BLaER1 (cell line): ENCODE results near the gene TREML4.
"Not testable (repeated sequence)": the region's sequence is repeated elsewhere in the genome, so short reads cannot be mapped to it uniquely, and the experiment has no call there.

Source experiments
- H3K27ac ChIP-seq: shearing (Covaris generic); formaldehyde crosslinking; 2 replicates; pipeline ENCODE4 v1.8.1; 2022
- H3K27me3 ChIP-seq: shearing (Covaris generic); formaldehyde crosslinking; 2 replicates; pipeline ENCODE4 v1.8.1; 2022
- H3K36me3 ChIP-seq: shearing (Covaris generic); formaldehyde crosslinking; 2 replicates; pipeline ENCODE4 v1.8.1; 2022
- H3K4me1 ChIP-seq: shearing (Covaris generic); formaldehyde crosslinking; 2 replicates; pipeline ENCODE4 v1.8.1; 2022
- H3K4me2 ChIP-seq: shearing (Covaris generic); formaldehyde crosslinking; 2 replicates; pipeline ENCODE4 v1.8.1; 2022
- H3K4me3 ChIP-seq: shearing (Covaris generic); formaldehyde crosslinking; 2 replicates; pipeline ENCODE4 v1.8.1; 2022
- H3K9ac ChIP-seq: shearing (Covaris generic); formaldehyde crosslinking; 2 replicates; pipeline ENCODE4 v1.8.1; 2022
- H3K9me3 ChIP-seq: shearing (Covaris generic); formaldehyde crosslinking; 2 replicates; pipeline ENCODE4 v1.8.1; 2022
- H4K20me1 ChIP-seq: shearing (Covaris generic); formaldehyde crosslinking; 2 replicates; pipeline ENCODE4 v1.8.1; 2022
- Cebpa-rat ChIP-seq: shearing (Covaris generic); IDR thresholded peaks from 2 replicates; pipeline ENCODE4 v1.8.1; 2022

The TREML4 gene

GRCh38 chr6:41226752-41227151 lies 1.4 kb upstream of the TREML4 start:
- Histone ChIP-seq H3K27me3 (no peaks in the 10 kb centered on the region), H3K9me3 (no peaks in the 10 kb centered on the region), H3K9ac (no peak overlapping the region), H3K36me3 (no peaks in the 10 kb centered on the region), H3K27ac (no peak overlapping the region), H3K4me1 (no peaks in the 10 kb centered on the region), H3K4me3 (no peak overlapping the region), H3K4me2 (no peak overlapping the region), H4K20me1 (no peaks in the 10 kb centered on the region)
- TF ChIP-seq Cebpa-rat: no peak

GRCh38 chr6:41228616-41229015 lies 467 bp downstream of the TREML4 start:
- no peak overlapping the region for H3K4me2 ChIP-seq
- TF ChIP-seq Cebpa-rat: no peak
- H3K9me3 ChIP-seq: no peaks in the 10 kb centered on the region
- no peaks in the 10 kb centered on the region for H3K27me3 ChIP-seq
- H3K36me3 ChIP-seq: no peaks in the 10 kb centered on the region
- no peak overlapping the region for H3K27ac ChIP-seq
- no peaks in the 10 kb centered on the region for H4K20me1 ChIP-seq
- no peak overlapping the region for H3K9ac ChIP-seq
- H3K4me3 ChIP-seq: no peak overlapping the region
- H3K4me1 ChIP-seq: no peaks in the 10 kb centered on the region

GRCh38 chr6:41229721-41230120 lies 1.6 kb downstream of the TREML4 start:
- Histone ChIP-seq H3K4me3 (no peak overlapping the region), H3K4me1 (no peaks in the 10 kb centered on the region), H4K20me1 (no peaks in the 10 kb centered on the region), H3K4me2 (no peak overlapping the region), H3K27ac (no peak overlapping the region), H3K36me3 (no peaks in the 10 kb centered on the region), H3K27me3 (no peaks in the 10 kb centered on the region), H3K9ac (no peak overlapping the region), H3K9me3 (no peaks in the 10 kb centered on the region)
- TF ChIP-seq Cebpa-rat: no peak

- Histone ChIP-seq H3K4me1 (no peaks in the 10 kb centered on the region), H3K4me3 (no peak overlapping the region), H4K20me1 (no peaks in the 10 kb centered on the region), H3K9me3 (no peaks in the 10 kb centered on the region), H3K27me3 (no peaks in the 10 kb centered on the region), H3K36me3 (no peaks in the 10 kb centered on the region), H3K9ac (no peak overlapping the region), H3K27ac (no peak overlapping the region), H3K4me2 (no peak overlapping the region)
- TF ChIP-seq Cebpa-rat: no peak
Measured at GRCh38 chr6:41231246-41231645, 3.1 kb downstream of the TREML4 start.

GRCh38 chr6:41232667-41233066 lies 4.5 kb downstream of the TREML4 start:
- no peak overlapping the region for H3K4me3 ChIP-seq
- no peak overlapping the region for H3K27ac ChIP-seq
- H3K9ac ChIP-seq: no peak overlapping the region
- no peaks in the 10 kb centered on the region for H3K4me1 ChIP-seq
- no peaks in the 10 kb centered on the region for H3K9me3 ChIP-seq
- H4K20me1 ChIP-seq: no peaks in the 10 kb centered on the region
- no peak for TF ChIP-seq Cebpa-rat
- H3K27me3 ChIP-seq: no peaks in the 10 kb centered on the region
- no peak overlapping the region for H3K4me2 ChIP-seq
- no peaks in the 10 kb centered on the region for H3K36me3 ChIP-seq

- Histone ChIP-seq H3K4me3 (no peak overlapping the region), H4K20me1 (no peaks in the 10 kb centered on the region), H3K4me2 (no peak overlapping the region), H3K4me1 (no peaks in the 10 kb centered on the region), H3K27ac (no peak overlapping the region), H3K27me3 (0 out of 2 replicates have a peak, but pooled peaks cover 2% of the 10 kb centered on the region), H3K9ac (no peak overlapping the region), H3K36me3 (no peaks in the 10 kb centered on the region), H3K9me3 (peaks cover 6% of the 10 kb centered on the region; the same call in 1 of the 2 replicates)
- TF ChIP-seq Cebpa-rat: no peak
Measured at GRCh38 chr6:41236276-41236675, 8.1 kb downstream of the TREML4 start.

- H3K9ac ChIP-seq: no peak overlapping the region
- no peak overlapping the region for H3K4me3 ChIP-seq
- no peak for TF ChIP-seq Cebpa-rat
- H3K27me3 ChIP-seq: 0 out of 2 replicates have a peak, but pooled peaks cover 2% of the 10 kb centered on the region
- no peak overlapping the region for H3K4me2 ChIP-seq
- H3K36me3 ChIP-seq: no peaks in the 10 kb centered on the region
- peaks cover 6% of the 10 kb centered on the region; the same call in 1 of the 2 replicates for H3K9me3 ChIP-seq
- no peak overlapping the region for H3K27ac ChIP-seq
- H3K4me1 ChIP-seq: no peaks in the 10 kb centered on the region
- H4K20me1 ChIP-seq: no peaks in the 10 kb centered on the region
Measured at GRCh38 chr6:41237128-41237527, 9.0 kb downstream of the TREML4 start.

GRCh38 chr6:41239467-41240159 lies 11.5 kb downstream of the TREML4 start:
- no peaks in the 10 kb centered on the region for H4K20me1 ChIP-seq
- H3K36me3 ChIP-seq: no peaks in the 10 kb centered on the region
- H3K27ac ChIP-seq: no peak overlapping the region
- no peaks in the 10 kb centered on the region for H3K4me1 ChIP-seq
- 0 out of 2 replicates have a peak, but pooled peaks cover 2% of the 10 kb centered on the region for H3K27me3 ChIP-seq
- no peak for TF ChIP-seq Cebpa-rat
- peaks cover 6% of the 10 kb centered on the region; the same call in 1 of the 2 replicates for H3K9me3 ChIP-seq
- no peak overlapping the region for H3K4me3 ChIP-seq
- no peak overlapping the region for H3K4me2 ChIP-seq
- no peak overlapping the region for H3K9ac ChIP-seq

- not testable (repeated sequence) for H3K27ac ChIP-seq, H3K27me3 ChIP-seq, H3K4me3 ChIP-seq, H3K4me2 ChIP-seq, H4K20me1 ChIP-seq, H3K9me3 ChIP-seq, H3K36me3 ChIP-seq, H3K9ac ChIP-seq, H3K4me1 ChIP-seq
Measured at GRCh38 chr6:41246529-41246928, 18.4 kb downstream of the TREML4 start.

GRCh38 chr6:41247288-41247865 lies 19.2 kb downstream of the TREML4 start:
- Histone ChIP-seq H4K20me1 (no peaks in the 10 kb centered on the region), H3K9me3 (no peaks in the 10 kb centered on the region), H3K27me3 (no peaks in the 10 kb centered on the region), H3K4me3 (no peak overlapping the region), H3K36me3 (no peaks in the 10 kb centered on the region), H3K9ac (no peak overlapping the region), H3K27ac (no peak overlapping the region), H3K4me1 (no peaks in the 10 kb centered on the region), H3K4me2 (no peak overlapping the region)
- TF ChIP-seq Cebpa-rat: no peak
